Upper lobe of right lung (tissue), 1 donor: ENCODE results near the gene PRDM5. TPM values are rescaled to one million over a fixed set of nuclear protein-coding genes. Genes with fewer than 3 reads are reported as not detected.

Source experiments
- ATAC-seq: fragments of 200-7000 bp; cut with Tn5 transposase; one replicate; pipeline ENCODE4 v1.9.1; 2020; ENCODE audit warnings: mild to moderate bottlenecking, moderate library complexity
- DNase-seq: peaks from one replicate; pipeline ENCODE4 v3.0.0-alpha.2; 2020
- H3K27ac ChIP-seq: fragments of 200-600 bp; one replicate; pipeline ENCODE4 v1.8.0; 2022
- H3K27me3 ChIP-seq: fragments of 200-600 bp; one replicate; pipeline ENCODE4 v1.8.0; 2022; ENCODE audit warnings: mild to moderate bottlenecking
- H3K36me3 ChIP-seq: fragments of 200-600 bp; one replicate; pipeline ENCODE4 v1.8.0; 2022
- H3K4me1 ChIP-seq: fragments of 200-600 bp; one replicate; pipeline ENCODE4 v1.8.0; 2022
- H3K4me3 ChIP-seq: fragments of 200-600 bp; one replicate; pipeline ENCODE4 v1.8.0; 2022; ENCODE audit warnings: mild to moderate bottlenecking
- H3K9me3 ChIP-seq: fragments of 200-600 bp; one replicate; pipeline ENCODE4 v1.8.0; 2022
- intact Hi-C: fragments of 100-400 bp; cut with DNase I; formaldehyde crosslinking; loops from one replicate; pipeline ENCODE4 v1.11.0; 2022
- total RNA-seq: library from RNA; stranded (reverse); fragmentation: NEBNext Ultra II Directional; extraction: Animal tissue kit (Norgen Biotek cat#: 25700); gene quantifications from one replicate; pipeline ENCODE4 v1.2.1, GENCODE V29; 2021
- TF ChIP-seq, protein P1 (sequence below): fragments of 200-600 bp; IDR thresholded peaks from one replicate; pipeline ENCODE4 v1.8.0; 2022; ENCODE audit warnings: antibody characterized with exemption
- donor health status: DM: no; HTN: yes; CAD: no; lungs with severe emphysema.

The PRDM5 gene
- total RNA-seq, 1 donor from 2014 or later: 17.0 TPM

- no peak for ATAC-seq
Observed at GRCh38 chr4:120691106-120691505, 231.4 kb downstream of the PRDM5 start.

DNA sequence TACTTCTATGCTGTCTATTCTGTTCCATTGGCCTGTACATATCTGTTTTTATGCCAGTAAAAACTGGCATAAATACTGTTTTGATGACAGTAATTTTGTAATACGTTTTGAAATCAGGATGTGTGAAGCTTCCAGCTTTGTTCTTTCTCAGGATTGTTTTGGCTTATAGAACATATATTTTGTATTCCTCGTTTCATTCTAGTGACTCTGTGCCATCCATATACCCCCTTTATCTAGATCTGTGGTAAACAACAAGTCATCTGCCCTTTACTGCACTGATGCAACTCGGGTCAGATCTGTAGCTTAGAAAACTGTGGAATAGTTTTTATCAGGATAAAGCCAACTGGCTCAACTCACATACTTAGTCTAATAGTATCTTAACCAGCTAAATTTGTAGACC is 233.7 kb downstream of the PRDM5 start:
- ATAC-seq: no peak
- no peak overlapping the region for H3K27ac ChIP-seq
- DNase-seq: no peak
- no peaks in the 10 kb centered on the region for H3K4me1 ChIP-seq
- TF ChIP-seq, protein P1, sequence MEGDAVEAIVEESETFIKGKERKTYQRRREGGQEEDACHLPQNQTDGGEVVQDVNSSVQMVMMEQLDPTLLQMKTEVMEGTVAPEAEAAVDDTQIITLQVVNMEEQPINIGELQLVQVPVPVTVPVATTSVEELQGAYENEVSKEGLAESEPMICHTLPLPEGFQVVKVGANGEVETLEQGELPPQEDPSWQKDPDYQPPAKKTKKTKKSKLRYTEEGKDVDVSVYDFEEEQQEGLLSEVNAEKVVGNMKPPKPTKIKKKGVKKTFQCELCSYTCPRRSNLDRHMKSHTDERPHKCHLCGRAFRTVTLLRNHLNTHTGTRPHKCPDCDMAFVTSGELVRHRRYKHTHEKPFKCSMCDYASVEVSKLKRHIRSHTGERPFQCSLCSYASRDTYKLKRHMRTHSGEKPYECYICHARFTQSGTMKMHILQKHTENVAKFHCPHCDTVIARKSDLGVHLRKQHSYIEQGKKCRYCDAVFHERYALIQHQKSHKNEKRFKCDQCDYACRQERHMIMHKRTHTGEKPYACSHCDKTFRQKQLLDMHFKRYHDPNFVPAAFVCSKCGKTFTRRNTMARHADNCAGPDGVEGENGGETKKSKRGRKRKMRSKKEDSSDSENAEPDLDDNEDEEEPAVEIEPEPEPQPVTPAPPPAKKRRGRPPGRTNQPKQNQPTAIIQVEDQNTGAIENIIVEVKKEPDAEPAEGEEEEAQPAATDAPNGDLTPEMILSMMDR: no peak
- H3K4me3 ChIP-seq: no peak overlapping the region
- H3K27me3 ChIP-seq: no peaks in the 10 kb centered on the region
- intact Hi-C loops: no loop called here
- no peaks in the 10 kb centered on the region for H3K9me3 ChIP-seq
- no peaks in the 10 kb centered on the region for H3K36me3 ChIP-seq

More at GRCh38 chr4:120691106-120691505, 231.4 kb downstream of the PRDM5 start:
- Histone ChIP-seq H3K36me3 (no peaks in the 10 kb centered on the region), H3K27me3 (no peaks in the 10 kb centered on the region), H3K9me3 (no peaks in the 10 kb centered on the region), H3K4me3 (no peak overlapping the region), H3K4me1 (no peaks in the 10 kb centered on the region), H3K27ac (no peak overlapping the region)
- intact Hi-C loops: no loop called here
- DNase-seq: no peak
- TF ChIP-seq, protein P1: no peak

GRCh38 chr4:120685756-120686278 is 236.7 kb downstream of the PRDM5 start:
- no peak overlapping the region for H3K27ac ChIP-seq

GRCh38 chr4:120683897-120684540 is 238.5 kb downstream of the PRDM5 start:
- H3K36me3 ChIP-seq: no peaks in the 10 kb centered on the region

More at GRCh38 chr4:120685756-120686278, 236.7 kb downstream of the PRDM5 start:
- no peak overlapping the region for H3K4me3 ChIP-seq
- TF ChIP-seq, protein P1: no peak
- no peaks in the 10 kb centered on the region for H3K27me3 ChIP-seq
- no peak for ATAC-seq
- no peak for DNase-seq
- H3K36me3 ChIP-seq: no peaks in the 10 kb centered on the region
- intact Hi-C loops: no loop called here
- H3K4me1 ChIP-seq: no peaks in the 10 kb centered on the region
- no peaks in the 10 kb centered on the region for H3K9me3 ChIP-seq

DNA sequence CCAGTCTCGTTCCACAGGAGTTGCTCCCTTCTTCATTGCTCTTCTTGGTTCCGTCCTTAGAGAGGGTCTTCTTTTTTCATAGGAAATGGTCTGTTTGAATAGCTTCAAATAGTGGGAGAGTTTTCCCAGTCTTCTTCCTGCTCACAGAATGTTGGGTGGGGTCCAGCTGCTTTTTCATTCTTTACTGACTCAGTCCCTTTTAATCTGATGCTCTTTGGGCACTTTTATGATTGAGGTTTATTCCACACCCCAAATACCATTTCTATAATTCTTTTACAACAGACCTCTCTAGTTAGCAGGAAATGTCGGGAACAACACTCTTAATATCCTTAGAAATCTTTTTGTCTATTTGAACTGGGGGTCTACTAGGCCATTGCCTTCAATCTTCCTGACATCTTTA is 239.5 kb downstream of the PRDM5 start:
- Histone ChIP-seq H3K27me3 (no peaks in the 10 kb centered on the region), H3K4me3 (no peak overlapping the region), H3K27ac (no peak overlapping the region), H3K9me3 (no peaks in the 10 kb centered on the region), H3K4me1 (no peaks in the 10 kb centered on the region), H3K36me3 (no peaks in the 10 kb centered on the region)
- DNase-seq (no peak), ATAC-seq (no peak)
- intact Hi-C loops: no loop called here
- TF ChIP-seq, protein P1: no peak

More at GRCh38 chr4:120683897-120684540, 238.5 kb downstream of the PRDM5 start:
- H3K4me1 ChIP-seq: no peaks in the 10 kb centered on the region
- DNase-seq (no peak), ATAC-seq (no peak)
- TF ChIP-seq, protein P1: no peak
- no peak overlapping the region for H3K4me3 ChIP-seq
- intact Hi-C loops: no loop called here
- H3K9me3 ChIP-seq: no peaks in the 10 kb centered on the region
- no peaks in the 10 kb centered on the region for H3K27me3 ChIP-seq
- no peak overlapping the region for H3K27ac ChIP-seq
